ENCODE data around the gene ITM2C. TPM values are rescaled to one million over a fixed set of nuclear protein-coding genes. Genes with fewer than 3 reads are reported as not detected.

Gene ITM2C
- total and polyA plus RNA-seq, 9 of the 15 experiments (the other 6 are each of a cell fraction or from before 2014, with no cell fraction given), result 0.49 to 58.8 (median 21.5) TPM

GRCh38 chr2:230905448-230906421 lies 41.0 kb downstream of the ITM2C start (continued):
- TF ChIP-seq TSHZ1 (CRISPR knock-in tag; IDR thresholded peaks at IDR 0.05), result no peak
- TF ChIP-seq SMAD3 (CRISPR knock-in tag; conservative IDR thresholded peaks at IDR 0.05), result no peak

- ChIA-PET CTCF (ENCODE audit: low intra/inter-chr PET ratio) (no interaction called here), POLR2A (no interaction called here)
- WGBS (ENCODE audit: insufficient coverage, low coverage, missing lambda C conversion rate), result 58% methylated on average over 12 of the region's 15 CpGs
- Histone ChIP-seq H3K4me1 (replicated peaks in 1 of 2; ENCODE audit: control insufficient read depth in 2 of 2, insufficient read depth in 2 of 2, low read length in 2 of 2) (peaks cover 36 to 54% of the 10 kb centered on the region in 2 experiments), H3K27me3 (ENCODE audit: control insufficient read depth in 2 of 2, insufficient read depth in 2 of 2, low read length in 2 of 2) (no peaks in the 10 kb centered on the region), H3K27ac (ENCODE audit: extremely low read depth, low read depth, low read length) (no peak overlapping the region; the same call in 2 of the 3 replicates), H3K9ac (ENCODE audit: insufficient read depth in 1 of 2, low read depth in 2 of 2, low read length in 2 of 2) (peak overlapping the region in 1 of 2 experiments; percentile 71; a peak in 2 of 4 replicates), H3K9me3 (replicated peaks; ENCODE audit: control insufficient read depth, insufficient read depth, low read depth, low read length) (no peaks in the 10 kb centered on the region), H3K4me3 (peak overlapping the region; percentile 29; the same call in 1 of the 2 replicates), H3K9me1 (ENCODE audit: control insufficient read depth, insufficient read depth, low read length) (no peaks in the 10 kb centered on the region), H3K4me2 (ENCODE audit: insufficient read depth, low read length) (peak overlapping the region; percentile 74; the same call in 1 of the 2 replicates), H3K36me3 (ENCODE audit: control insufficient read depth, insufficient read depth, low read length) (no peaks in the 10 kb centered on the region; the same call in 2 of the 3 replicates), H2AFZ (ENCODE audit: low read depth, low read length) (no peak overlapping the region), H3K79me2 (ENCODE audit: control insufficient read depth, insufficient read depth, low read length) (no peaks in the 10 kb centered on the region), H4K20me1 (replicated peaks; ENCODE audit: control insufficient read depth, insufficient read depth, low read length) (no peaks in the 10 kb centered on the region)
- BruUV-seq (replicated peaks), result no TSS peak
- FAIRE-seq (no peak), DNase-seq (ENCODE audit: extremely low read depth in 1 of 4, low spot score in 3 of 4) (no peak), ATAC-seq (no peak)
- intact Hi-C loops (cut with micrococcal nuclease) (loop anchor here (10.0 kb wide), 1 partner anchor 148 kb away; the partner anchor contains the start of gene PSMD1), in situ Hi-C loops (cut with MboI) (loop anchor here (5.0 kb wide), 1 partner anchor 81 kb away; no protein-coding TSS in a partner anchor)
- no peak for TF ChIP-seq BRD9 (IDR thresholded peaks at IDR 0.05; ENCODE audit: low read depth, partially characterized antibody)
- TF ChIP-seq CHD4 (IDR thresholded peaks at IDR 0.05; ENCODE audit: insufficient read depth, insufficient replicate concordance, low read depth, low read length, poor library complexity, severe bottlenecking), result no peak
- TF ChIP-seq ZNF12 (CRISPR knock-in tag; IDR thresholded peaks at IDR 0.05), result 0 out of 2 replicates have a peak, but pooled peaks have one; percentile 4
- no peak for TF ChIP-seq ZNF431 (CRISPR knock-in tag; IDR thresholded peaks at IDR 0.05)
- no peak for TF ChIP-seq KLF1 (tag; IDR thresholded peaks at IDR 0.05)
- no peak for TF ChIP-seq GTF2E2 (tag; IDR thresholded peaks at IDR 0.05)
- TF ChIP-seq ARID1B (IDR thresholded peaks at IDR 0.05), result no peak
- no peak for TF ChIP-seq PBX2 (CRISPR knock-in tag; IDR thresholded peaks at IDR 0.05; ENCODE audit: low read depth)
- no peak for TF ChIP-seq PBX2 (tag; conservative IDR thresholded peaks at IDR 0.05; ENCODE audit: low read depth)
- no peak for TF ChIP-seq ZNF75A (CRISPR knock-in tag; IDR thresholded peaks at IDR 0.05)
Observed at GRCh38 chr2:230906471-230907230, 41.9 kb downstream of the ITM2C start.
